ENCODE results near the gene PPP1R14B. TPM values are rescaled to one million over a fixed set of nuclear protein-coding genes. Genes with fewer than 3 reads are reported as not detected.
A peak's percentile ranks its signal among the peaks of the same experiment; 100 is the strongest.
"Not testable (repeated sequence)": the region's sequence is repeated elsewhere in the genome, so short reads cannot be mapped to it uniquely, and the experiment has no call there.

The PPP1R14B gene
- total RNA-seq, 2 donors from 2014 or later: 96.2 to 147 TPM

DNA sequence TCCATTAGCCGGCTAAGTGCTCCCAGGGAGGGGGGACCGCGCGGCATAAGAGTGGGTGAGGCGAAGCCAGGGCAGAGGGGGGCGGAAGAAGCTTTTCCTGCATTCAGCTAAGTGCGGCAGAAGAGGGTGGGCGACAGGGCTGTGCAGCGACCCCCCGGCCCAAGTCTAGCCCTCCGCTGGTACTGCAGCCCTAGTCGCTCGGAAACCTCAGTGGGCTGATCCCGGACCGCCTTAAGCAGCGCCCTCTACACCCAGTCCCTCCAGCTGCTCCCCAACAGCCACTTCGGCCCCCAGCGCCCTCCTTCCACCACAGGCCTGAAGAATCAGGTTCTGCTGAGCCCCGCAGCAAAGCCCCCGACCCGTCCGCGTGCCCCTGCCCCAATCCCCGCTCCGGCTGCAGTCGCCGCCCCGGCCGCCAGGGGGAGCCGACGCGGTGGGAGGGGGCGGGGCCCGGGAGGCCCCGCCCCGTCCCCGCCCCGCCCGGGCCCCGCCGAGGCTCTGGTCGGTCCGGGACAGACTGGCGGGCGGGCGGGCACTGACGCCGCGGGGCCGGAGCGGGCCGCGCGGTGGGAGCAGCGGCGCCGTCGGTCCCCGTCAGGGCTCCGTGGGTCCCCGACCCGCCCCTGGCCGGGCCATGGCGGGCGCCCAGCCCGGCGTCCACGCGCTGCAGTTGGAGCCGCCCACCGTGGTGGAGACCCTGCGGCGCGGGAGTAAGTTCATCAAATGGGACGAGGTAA is 4.4 kb upstream of the PPP1R14B start, which contains the start of gene PLCB3:
TSS of gene PLCB3 (plus strand) at position 515 of the 737 bp plus-strand sequence. CDS start at position 635, 120 bp downstream.
- intact Hi-C loops (cut with DNase I, micrococcal nuclease): no loop called here
- ATAC-seq: peak; percentile 53
- DNase-seq: peak in 1 of 2 donors; percentile 74

DNA sequence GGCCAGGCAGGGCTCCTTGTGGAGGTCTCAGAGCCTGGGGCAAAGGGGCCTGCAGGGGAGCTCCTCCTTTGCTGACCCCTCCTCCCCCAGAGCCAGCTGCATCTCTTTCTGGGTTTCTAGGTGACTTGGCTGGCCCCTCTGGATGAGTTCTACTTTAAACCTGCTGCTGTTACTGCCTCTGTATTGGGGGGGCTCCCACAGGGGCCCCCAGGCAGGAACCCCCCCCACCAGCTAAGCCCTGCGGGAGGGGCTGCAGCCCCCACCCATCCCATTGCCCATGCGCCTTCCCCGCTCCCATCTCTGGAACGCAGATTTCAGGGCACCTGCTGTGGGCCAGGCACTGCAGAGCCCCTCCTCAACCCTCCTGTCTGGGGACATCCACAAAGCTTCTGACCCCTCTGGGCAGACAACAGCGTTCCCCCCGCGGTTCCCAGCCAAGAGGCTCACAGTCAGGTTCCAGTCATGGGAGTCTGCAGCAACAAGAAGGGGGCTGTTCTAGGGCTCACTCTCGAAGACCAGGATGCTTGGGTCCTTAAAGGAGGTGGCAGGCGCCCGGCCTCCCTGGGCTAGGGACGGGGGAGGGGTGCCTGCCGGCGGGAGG is 3.8 kb upstream of the PPP1R14B start:
- ATAC-seq (no peak), DNase-seq (no peak)
- intact Hi-C loops (cut with DNase I, micrococcal nuclease): no loop called here

DNA sequence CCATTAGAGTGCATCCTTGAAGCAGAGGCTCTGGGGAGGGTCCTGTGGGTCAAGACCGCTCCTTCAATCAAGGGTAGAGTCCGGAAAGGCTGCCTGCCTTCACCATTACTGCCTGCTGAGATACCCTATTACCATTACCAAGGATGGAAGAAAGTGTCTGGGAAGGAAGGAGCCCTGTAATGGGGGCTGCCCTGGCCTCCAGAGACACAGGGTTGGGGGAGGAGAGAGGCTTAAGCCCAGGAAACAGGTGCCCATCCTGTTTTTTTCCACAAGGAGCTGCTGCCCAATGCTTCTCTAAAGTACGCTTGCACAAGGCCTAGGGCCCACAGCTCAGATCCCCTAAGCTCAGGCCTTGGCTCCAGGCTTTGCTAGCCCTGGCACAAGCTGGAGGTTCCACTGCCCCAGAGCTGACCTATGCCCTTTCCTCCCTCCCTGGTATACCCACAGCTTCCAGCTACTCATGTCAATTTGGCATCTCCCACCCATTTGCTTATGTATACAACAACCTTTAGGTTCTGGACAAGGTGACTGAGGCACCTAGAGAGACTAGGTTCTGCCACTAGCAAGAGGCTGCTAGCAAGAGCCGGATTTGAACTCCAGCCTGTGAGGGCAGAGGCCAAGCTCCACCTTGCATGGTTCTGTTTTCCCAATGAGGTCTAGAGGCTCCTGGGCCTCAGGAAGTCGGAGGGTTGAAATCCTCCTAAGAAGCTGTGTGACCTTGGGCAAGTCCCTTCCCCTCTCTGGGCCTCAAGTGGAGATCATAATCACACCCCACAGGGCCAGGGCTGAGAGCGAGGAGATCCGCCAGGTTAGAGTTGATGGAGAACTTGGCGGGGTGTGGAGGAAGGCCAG is 3.0 kb upstream of the PPP1R14B start:
- DNase-seq (no peak), ATAC-seq (no peak)
- intact Hi-C loops (cut with DNase I, micrococcal nuclease): no loop called here

DNA sequence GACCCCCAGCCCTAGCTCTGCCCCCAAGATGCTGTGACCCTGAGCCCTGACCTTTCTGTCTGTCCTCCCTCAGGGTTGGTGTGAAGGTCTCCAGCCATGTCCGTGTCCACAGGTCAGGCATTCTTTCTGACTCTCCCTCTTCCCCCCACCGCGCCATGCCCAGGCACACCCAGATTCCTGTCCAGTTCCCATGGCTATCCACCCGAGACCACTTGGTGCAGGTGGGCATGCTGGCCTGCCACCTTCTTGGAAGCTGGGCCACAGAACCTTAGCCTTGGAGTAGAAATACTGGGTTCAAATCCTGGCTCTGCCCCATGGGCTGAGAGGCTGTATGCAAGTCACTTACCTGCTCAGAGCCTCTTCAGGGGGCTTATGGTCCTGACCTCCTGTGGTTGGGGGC is 2.3 kb upstream of the PPP1R14B start:
- DNase-seq (no peak), ATAC-seq (no peak)
- intact Hi-C loops (cut with DNase I, micrococcal nuclease): no loop called here

DNA sequence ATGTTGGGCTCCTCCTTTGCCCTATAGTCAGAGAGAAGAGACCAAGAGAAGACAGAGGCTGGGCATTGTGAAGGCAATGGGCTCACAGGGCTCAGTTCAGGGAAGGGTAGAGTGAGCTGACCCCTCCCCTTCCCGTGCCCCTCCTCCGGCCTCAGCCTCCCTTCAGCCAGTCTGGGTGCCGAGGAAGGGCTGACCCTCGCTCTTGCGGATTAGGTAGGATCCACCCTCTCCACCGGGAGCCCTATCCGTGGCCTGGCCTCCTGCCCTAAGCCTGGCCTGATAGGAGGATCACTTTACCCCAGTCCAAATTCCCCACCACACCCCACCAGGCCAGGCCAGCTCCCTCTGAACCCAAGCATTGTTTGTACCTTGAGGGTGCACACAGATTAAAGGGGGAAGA is 1.8 kb upstream of the PPP1R14B start:
- ATAC-seq (no peak), DNase-seq (no peak)
- intact Hi-C loops (cut with DNase I, micrococcal nuclease): no loop called here

DNA sequence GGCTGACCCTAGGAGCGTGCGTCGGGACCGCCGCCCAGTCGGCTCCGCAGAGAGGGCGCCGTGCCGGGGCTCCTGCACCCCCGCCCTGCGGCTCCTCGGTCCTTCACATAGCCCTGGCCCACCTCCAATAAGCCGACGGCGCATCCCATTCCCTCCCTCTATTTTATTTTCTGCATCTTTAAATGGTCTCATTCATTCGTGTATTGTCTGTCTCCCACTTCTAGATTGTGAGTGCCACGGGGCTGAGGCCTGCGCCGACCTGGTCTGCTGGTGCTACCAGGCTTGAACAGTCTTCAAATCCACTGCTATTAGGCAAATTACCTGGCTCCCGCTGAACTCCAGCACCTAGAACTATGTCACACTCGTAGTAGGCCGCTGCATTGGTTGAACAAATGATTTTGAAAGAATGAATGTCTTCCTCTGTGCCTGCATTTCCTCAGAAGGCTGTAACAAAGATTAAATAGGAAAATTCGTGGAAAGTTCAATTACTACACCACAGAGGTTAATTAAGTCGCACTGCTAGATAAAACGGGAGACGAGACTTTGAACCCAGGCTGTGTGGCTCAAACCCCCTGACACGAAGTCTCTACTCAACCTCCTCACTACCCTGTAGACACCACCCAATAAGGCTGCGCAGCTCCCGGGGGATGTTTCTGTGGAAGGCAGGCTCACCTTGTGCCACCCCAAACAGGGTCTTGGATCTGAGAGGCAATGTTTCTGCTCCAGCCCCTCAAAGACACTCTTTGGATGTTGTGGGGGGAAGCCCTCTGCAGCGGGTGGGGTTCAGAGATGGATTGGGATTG is 1.2 kb upstream of the PPP1R14B start:
- peak in 1 of 2 donors; percentile 40 for DNase-seq
- no peak for ATAC-seq
- intact Hi-C loops (cut with DNase I, micrococcal nuclease): no loop called here

DNA sequence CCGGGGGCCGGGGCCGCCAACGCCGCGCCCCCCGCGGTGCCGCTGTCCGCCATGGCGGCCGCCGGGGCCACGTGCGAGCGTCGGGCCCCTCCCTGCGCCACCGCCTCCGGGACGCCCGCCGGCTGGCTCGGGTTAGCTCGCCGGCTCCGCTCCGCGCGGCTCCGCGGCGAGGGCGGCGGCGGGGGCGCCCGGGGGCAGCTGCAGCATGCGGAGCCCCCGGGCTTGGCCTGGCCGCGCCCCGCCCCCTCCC is 197 bp downstream of the PPP1R14B start:
- intact Hi-C loops (cut with DNase I, micrococcal nuclease); DNase-seq; ATAC-seq: not testable (repeated sequence)

DNA sequence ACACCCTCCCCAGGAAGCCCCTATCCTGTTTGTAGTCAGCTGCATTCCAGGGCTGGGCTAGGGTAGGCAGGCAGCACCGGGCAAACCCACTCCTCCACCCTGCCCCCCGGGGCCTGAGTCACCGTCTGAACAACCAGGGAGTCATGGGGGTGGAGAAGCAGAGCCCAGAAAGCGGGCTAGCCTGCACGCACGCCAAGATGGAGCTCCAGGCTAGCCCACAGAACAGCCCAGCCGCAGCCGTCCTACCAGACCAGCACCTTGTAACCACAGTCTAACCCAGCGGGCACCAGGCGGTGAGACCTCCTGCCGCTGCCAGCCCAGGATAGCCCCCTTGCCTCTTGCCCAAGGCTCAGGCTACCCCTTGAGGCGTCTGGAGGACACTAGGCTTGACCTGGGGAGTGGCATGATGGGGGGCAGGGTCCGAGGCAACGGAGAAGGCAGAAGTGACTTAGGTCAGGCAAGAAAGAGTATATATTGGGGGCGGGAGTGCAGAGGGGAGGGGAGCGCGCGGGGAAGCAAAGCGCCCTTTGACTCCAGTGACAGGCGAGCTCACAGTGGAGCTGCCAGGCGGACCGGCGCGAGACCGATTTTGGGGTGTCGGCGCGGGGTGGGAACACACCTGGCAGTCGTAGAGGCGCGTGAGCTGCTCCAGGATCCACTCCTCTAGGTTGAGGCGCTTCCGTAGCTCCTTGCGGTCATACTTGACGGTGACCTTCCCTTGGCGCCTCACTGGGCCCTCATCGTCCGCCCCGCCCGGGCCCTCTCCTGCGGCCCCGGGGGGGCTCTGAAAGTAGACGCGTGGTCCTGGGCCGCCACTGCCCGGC is 734 bp downstream of the PPP1R14B start:
- intact Hi-C loops (cut with DNase I, micrococcal nuclease): no loop called here
- peak; percentile 76 to 86 for DNase-seq
- ATAC-seq: peak; percentile 2

DNA sequence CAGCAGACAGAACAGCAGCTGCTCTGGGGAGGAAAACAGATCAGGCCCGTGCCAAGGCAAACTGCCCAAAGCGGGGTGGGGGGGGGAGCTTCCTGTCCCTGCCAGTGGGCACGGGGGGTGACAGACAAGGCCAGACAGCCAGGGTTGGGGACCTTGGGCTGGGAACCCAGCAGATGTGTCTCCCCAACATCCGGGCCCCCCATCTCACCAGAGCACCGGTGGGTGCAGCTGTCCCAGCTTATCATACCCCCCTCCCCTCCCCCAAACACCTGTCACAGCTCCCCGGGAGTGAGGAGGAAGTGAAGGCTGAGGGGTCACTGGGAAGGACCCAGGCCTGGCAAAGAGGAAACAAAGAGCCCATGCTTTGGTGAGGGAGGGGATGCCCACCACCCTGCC is 1.3 kb downstream of the PPP1R14B start:
- intact Hi-C loops (cut with DNase I, micrococcal nuclease): no loop called here
- DNase-seq: peak; percentile 71 to 72
- ATAC-seq: no peak

DNA sequence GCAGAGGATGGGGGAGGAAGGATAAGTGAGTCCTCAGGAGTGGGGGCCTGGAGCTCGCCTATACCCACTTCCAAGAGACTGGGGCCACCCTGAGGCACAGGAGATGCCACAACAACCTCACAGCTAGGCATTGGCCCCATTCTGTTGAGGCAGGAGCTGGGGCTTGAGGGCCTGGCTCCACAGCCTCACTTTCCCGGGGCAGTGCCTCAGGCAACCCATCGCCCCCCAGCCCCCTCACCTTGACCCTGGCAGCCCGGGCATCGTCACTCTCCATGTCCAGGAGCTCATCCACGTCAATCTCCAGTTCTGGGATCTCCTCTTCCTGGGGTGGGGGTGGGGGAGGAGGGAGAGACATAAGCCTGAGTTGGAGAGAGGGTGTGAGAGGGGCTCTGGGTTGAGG is 1.8 kb downstream of the PPP1R14B start:
- intact Hi-C loops (cut with DNase I, micrococcal nuclease): no loop called here
- ATAC-seq (no peak), DNase-seq (no peak)

DNA sequence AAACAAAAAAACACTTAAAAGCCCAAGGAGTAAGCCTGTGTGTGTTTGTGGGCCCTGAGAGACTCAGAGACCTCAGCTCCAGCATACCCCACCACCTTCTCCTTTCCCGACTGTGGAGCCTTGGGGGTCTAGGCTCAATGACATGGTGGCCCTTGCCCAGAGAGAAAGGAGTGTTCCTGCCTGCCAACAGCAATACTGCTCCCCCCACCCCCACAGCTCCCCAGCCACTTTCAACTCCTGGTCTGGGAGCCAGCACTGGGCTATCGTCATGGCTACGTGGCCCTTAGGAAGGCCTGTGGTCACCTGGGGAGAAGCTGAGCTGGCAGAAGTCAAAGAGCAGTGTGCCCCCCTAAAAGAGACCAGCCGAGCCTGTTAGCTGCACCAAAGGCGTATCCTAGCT is 2.6 kb downstream of the PPP1R14B start:
- no peak for DNase-seq
- ATAC-seq: no peak
- intact Hi-C loops (cut with DNase I, micrococcal nuclease): no loop called here

DNA sequence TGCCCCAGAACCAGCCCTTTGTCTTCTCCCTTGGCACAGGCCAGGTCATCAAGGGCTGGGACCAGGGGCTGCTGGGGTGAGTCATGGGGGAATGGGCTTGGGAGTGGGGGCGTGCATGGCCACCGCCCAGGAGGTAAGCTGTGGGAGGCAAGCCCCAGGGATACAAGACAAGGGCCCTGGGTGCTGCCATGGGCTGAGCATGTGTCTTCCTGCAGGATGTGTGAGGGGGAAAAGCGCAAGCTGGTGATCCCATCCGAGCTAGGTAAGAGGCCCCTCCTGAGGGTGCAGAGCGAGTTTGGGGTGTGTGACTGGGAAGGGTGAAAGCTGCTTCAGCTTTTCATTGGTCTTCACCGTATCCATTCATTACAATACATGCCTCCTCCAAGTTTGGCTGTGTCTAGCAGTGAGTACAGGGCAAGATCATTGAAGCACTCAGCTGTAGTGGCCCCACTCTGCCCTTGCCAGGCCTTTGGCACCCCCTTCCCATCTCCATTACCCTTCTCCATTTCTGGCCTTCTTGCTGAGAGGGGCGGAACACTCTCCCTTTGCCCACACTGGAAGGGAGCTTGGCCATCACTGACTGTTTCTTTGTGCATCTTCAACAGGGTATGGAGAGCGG is 3.4 kb downstream of the PPP1R14B start:
- intact Hi-C loops (cut with DNase I, micrococcal nuclease): no loop called here
- ATAC-seq: no peak
- peak in 1 of 2 donors; percentile 39 for DNase-seq

DNA sequence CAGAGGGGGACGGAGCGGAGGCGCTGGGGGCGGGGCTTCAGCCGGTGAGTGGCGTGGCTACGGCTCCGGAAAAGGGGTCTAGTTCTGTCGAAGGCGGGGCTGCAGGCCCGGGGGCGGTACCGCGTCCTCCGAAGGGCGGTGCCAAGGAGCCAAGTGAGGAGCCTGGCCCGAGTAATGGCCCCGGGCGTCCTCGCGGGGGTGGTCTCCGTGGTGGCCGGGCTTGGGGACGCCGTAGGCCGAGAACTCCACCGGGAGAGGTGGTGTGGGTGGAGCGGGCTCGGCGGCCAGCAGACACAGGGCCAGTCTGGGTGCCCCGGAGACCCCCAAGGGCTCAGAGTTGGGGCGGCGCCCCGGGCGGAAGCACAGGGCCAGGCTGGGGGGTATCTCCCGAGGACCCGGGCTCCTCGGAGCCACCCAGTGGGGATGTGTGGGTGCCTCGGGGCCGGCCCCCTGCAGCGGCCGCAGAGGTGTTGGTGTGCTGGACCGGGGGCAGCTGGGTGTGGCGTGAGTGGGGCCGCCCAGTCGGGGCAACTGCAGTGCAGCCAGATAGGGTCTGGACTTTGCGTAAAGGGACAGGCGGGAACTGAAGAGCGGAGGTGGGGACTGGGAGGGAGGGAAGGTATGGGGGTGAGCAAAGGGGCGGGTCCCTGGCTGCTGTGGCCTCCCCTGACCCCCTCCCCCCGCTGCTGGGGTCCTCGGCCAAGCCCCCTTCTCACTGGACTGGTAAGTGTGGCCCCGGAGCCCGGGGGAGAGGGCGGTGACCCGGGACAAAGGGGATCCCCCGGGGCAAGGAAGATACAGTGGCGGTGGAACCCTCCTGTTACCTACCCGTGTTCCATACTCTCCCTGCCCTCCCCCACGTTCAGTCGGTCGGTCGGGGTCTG is 5.0 kb downstream of the PPP1R14B start:
- intact Hi-C loops (cut with DNase I, micrococcal nuclease): no loop called here
- peak; percentile 72 to 80 for DNase-seq
- ATAC-seq: peak; percentile 19

DNA sequence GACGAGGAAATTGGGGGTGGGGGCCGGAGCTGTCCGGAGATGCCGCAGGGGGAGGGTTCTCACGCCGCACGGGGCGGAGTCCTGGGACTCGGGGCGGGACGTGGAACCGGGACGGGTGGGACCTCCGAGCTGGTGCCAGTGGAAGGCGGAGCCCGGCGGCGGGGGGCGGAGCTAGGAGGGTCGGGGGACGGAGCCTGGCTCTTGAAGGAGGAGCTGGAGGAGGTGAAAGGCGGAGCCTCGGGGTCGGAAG is 5.6 kb downstream of the PPP1R14B start:
- intact Hi-C loops (cut with DNase I, micrococcal nuclease): no loop called here
- ATAC-seq: peak; percentile 69
- peak; percentile 100 for DNase-seq

DNA sequence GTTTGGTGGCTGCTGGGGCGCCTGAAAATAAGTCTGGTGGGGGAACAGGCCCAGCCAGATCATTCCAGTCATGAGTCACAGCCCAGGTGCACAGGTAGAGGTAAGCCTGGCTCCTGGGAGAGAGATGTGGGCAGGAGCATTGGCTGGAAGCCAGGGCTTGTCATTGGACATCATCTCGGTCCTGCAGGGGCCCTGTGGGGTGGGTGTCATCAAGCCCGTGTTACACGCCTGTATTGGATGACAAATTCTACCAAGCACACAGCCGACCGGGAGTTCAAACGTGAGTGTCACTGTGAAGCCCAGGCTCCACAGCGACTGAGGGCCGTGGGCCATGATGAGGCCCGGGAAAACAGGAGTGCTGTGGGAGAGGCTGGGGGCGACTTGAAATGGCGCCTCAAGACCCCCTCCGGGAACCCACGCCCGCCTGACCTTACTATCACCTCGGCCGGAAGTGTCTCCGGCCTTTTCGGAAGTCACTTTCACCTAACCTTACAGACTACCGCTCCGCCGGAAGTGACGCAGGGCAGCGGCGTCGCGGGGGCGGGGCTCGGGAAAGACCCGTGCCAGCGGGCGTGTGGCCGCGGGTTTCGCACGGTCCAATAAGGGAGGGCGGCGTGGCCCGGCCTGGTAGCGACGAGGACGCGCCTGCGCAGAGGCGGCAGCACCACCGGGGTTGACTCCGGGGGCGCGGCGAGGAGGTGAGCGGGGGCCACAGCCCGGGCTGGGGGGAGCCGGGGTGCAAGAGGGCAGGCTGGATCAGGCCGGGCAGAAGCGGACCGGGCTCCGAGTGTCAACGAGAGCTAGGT is 6.1 kb downstream of the PPP1R14B start, which contains the start of gene FKBP2:
TSS of gene FKBP2 (plus strand) at position 661 of the 806 bp plus-strand sequence. CDS start 1,293 bp downstream, outside the sequence.
- intact Hi-C loops (cut with DNase I, micrococcal nuclease): no loop called here
- ATAC-seq (peak; percentile 60), DNase-seq (peak; percentile 96 to 98)

DNA sequence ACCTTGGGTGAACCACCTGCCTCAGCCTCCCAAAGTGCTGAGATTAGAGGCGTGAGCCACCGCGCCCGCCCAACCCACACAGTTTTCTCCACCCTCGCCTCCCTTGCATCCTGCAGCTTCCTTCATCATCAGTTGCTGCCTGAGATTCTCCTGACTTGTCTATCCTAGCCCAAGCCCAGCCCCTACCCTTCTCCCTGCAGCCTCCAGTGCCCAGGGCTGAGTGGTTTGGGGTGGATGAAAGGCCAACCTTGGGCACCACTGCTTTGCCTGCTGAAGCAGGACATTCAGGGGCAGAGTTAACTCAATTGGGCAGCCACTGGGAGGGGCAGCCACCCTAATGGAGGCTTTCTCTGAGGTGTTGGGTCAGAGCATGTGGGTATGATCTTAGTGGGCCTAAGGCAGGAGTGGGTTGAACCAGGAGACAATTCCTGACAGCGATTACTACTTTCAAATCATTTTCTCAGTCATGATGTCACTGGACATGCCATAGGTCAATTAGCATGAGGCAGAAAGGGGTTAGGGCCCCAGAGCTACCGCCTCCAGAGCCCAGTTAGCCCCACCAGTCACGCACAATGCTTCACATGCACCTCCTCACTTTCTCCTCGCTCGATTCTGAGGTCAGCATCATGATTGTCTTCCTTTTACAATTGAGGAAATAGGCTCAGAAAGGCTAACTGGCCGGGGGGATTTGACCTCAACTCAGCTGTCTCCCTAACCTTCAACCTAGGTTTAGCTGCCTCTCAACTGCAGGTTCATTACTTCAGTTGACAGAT is 6.9 kb downstream of the PPP1R14B start:
- intact Hi-C loops (cut with DNase I, micrococcal nuclease): no loop called here
- DNase-seq (peak; percentile 44 to 73), ATAC-seq (no peak)
